ENCODE data around the gene CDH4.

DNA sequence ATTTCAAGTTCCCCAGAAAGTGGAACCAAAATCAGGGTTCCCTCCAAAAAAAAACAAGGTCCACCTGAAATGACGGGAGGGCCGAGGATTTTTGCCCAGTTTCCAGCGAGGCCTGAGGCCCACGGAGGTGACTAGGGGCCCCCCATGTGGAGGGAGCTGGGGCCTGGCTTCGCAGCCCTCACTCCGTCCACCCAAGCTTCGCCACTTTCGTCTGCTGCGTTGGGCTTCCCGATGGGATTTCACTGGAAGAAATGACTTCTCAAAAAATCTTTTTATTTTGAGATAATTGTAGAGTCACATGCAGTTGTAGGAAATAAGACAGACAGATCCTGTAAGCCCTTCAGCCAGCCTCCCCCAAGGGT is 605.3 kb downstream of the CDH4 start:
- no peak for TF ChIP-seq POLR2A (IDR thresholded peaks at IDR 0.05)
- TF ChIP-seq CTCF (IDR thresholded peaks at IDR 0.05 in 8 of 11, conservative IDR thresholded peaks at IDR 0.05 in 3 of 11) = no peak
